HG02610 (cell line): Measurements from ENCODE around the gene NCAPD2.

ENCODE experiments used
- ATAC-seq: cut with Tn5 transposase; IDR thresholded peaks from one replicate; pipeline ENCODE4 v1.9.1; 2021; ENCODE audit warnings: mild to moderate bottlenecking, moderate library complexity; ENCODE audit not compliant: unreplicated experiment

The NCAPD2 gene

DNA sequence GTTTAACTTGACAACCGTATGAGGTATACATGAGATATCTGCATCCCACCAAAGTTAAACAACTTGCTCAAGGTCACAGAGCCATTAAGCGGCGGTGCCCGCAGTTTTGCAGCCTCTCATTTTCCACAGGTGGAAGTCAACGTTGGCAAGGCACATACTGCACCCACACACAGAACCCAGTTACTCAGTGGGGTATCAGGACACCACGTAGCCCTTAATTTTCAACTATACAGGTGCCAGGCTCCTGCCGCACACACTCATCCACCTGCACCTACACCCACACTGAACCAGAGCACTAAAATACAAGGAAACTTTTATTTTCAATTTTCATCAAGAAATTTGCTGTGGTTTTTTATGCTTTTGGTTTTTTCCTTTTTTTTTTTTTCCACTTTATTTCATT, 75.9 kb downstream of the NCAPD2 start:
- no peak for ATAC-seq

DNA sequence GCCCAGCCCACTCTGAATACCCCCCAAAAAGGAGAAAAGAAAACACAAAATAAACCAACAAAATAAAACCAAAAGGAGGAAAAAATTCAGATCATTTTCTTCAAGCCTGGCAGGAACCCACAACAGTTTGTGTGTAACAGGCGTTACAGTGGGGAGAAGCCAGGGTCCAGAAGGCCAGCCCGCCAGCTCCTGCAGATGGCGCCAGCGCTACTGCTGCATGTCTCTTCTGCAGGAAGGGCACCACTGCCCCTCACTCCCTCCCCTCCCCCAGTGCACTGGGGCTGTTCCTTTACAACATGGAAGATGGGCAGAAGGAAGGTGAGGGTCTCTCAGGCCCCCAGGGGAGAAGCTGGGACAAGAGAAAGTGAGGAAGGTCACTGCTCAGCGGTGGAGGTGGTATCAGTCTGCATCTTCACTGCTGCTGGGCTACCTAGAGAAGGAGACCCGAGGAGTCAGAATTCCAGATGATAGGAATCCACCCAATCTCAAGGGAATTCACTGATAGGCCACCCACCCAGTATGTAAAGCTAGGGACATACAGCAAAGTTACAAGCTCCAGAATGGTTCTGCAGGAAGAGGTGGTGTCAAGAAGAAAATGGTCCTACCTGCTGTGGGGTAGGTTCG, 76.5 kb downstream of the NCAPD2 start:
- ATAC-seq, result no peak

- ATAC-seq, result no peak
Measured at GRCh38 chr12:6573001-6573400, 79.1 kb downstream of the NCAPD2 start.

DNA sequence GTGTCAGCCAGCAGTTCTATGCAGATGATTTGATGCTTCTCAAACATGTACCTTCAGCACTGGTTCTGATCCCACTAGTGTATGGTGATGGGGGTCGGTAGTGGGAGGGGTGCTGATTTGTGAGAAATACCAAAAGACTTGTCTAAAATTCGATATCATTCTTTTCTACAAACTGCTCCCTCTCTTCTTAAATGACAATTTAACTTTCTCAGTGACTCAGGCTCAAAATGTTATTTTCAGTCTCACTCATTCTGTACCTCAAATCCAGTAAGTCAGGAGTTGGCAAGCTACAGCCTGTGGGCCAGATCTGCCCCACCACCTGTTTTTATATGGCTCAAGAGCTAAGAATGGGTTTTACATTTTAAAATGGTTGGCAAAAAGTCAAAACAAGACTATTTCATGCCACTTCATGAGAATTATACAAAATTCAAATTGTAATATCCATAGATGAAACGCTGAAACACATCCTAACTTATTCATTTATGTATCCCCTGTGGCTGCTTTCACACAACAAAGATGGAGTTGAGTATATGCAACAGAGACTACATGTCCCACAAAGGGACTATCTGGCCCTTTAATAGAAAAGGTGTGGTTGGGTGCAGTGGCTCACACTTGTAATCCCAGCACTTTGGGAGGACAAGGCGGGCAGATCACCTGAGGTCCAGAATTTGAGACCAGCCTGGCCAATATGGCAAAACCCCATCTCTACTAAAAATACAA, 80.8 kb downstream of the NCAPD2 start:
- no peak for ATAC-seq

DNA sequence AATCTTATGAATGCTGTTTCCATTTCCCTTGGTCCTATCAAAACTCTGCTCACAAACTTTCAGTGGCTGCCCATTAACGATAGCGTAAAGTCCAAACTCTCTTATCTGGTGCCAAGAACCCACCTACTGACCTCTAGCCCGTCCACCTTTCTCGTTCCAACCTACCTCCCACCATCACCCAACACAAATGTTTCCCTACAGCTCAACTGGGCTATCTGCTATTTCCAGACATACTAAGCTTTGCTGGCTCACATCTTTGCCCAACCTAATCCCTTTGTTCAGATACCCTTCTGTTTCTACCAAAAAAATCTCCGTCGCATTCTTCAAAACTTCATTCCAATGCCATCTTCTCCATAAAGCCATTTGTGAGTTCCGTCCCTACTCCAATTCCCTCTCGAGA, 81.7 kb downstream of the NCAPD2 start:
- no peak for ATAC-seq
